ENCODE data around the gene OSBPL5. TPM values are rescaled to one million over a fixed set of nuclear protein-coding genes. Genes with fewer than 3 reads are reported as not detected.

Gene OSBPL5
- total RNA-seq, 1 donor from 2014 or later, result 6.2 TPM

GRCh38 chr11:3101921-3102640 lies 63.0 kb downstream of the OSBPL5 start:
- no peaks in the 10 kb centered on the region for H3K36me3 ChIP-seq
- Mint-ChIP-seq H3K27me3 (ENCODE audit: insufficient read depth, low read depth) (peaks cover 2% of the 10 kb centered on the region), H3K36me3 (peaks cover 9% of the 10 kb centered on the region), H3K27ac (peak overlapping the region; percentile 92), H3K9me3 (no peaks in the 10 kb centered on the region), H3K4me1 (no peaks in the 10 kb centered on the region), H3K4me3 (no peak overlapping the region)
- H3K4me1 ChIP-seq, result no peaks in the 10 kb centered on the region
- H3K27ac ChIP-seq, result no peak overlapping the region
- no peaks in the 10 kb centered on the region for H3K79me2 ChIP-seq (ENCODE audit: low read depth)
- H3K4me3 ChIP-seq, result no peak overlapping the region
- no peaks in the 10 kb centered on the region for H4K20me1 ChIP-seq (ENCODE audit: low read depth)
- no peaks in the 10 kb centered on the region for H3F3A ChIP-seq (ENCODE audit: low read depth)
- H3K27me3 ChIP-seq, result no peaks in the 10 kb centered on the region
- no peaks in the 10 kb centered on the region for H3K9me3 ChIP-seq (ENCODE audit: low read depth)
- H3K4me2 ChIP-seq, result no peak overlapping the region
- no peak overlapping the region for H2AFZ ChIP-seq (replicated peaks)
- TF ChIP-seq EZH2phosphoT487 (IDR thresholded peaks at IDR 0.05), result no peak
- TF ChIP-seq EZH2 (IDR thresholded peaks at IDR 0.05), result no peak
- no peak for TF ChIP-seq CTCF (IDR thresholded peaks at IDR 0.05)
- no peak overlapping the region for H3K9ac ChIP-seq
- no peak for DNase-seq (ENCODE audit: low spot score)

GRCh38 chr11:3099178-3099577 lies 65.9 kb downstream of the OSBPL5 start:
- Mint-ChIP-seq H3K4me3 (no peak overlapping the region), H3K27me3 (ENCODE audit: insufficient read depth, low read depth) (peaks cover 3% of the 10 kb centered on the region), H3K36me3 (peaks cover 15% of the 10 kb centered on the region), H3K4me1 (peaks cover 14% of the 10 kb centered on the region), H3K9me3 (no peaks in the 10 kb centered on the region), H3K27ac (no peak overlapping the region)
- no peaks in the 10 kb centered on the region for H3K9me3 ChIP-seq (ENCODE audit: low read depth)
- no peaks in the 10 kb centered on the region for H3K79me2 ChIP-seq (ENCODE audit: low read depth)
- H4K20me1 ChIP-seq (ENCODE audit: low read depth), result no peaks in the 10 kb centered on the region
- TF ChIP-seq EZH2 (IDR thresholded peaks at IDR 0.05) (no peak), CTCF (IDR thresholded peaks at IDR 0.05) (no peak), EZH2phosphoT487 (IDR thresholded peaks at IDR 0.05) (no peak)
- H2AFZ ChIP-seq (replicated peaks), result no peak overlapping the region
- no peak for DNase-seq (ENCODE audit: low spot score)
- H3K9ac ChIP-seq, result no peak overlapping the region
- no peaks in the 10 kb centered on the region for H3K27me3 ChIP-seq
- no peaks in the 10 kb centered on the region for H3F3A ChIP-seq (ENCODE audit: low read depth)
- no peak overlapping the region for H3K4me3 ChIP-seq
- peaks cover 9% of the 10 kb centered on the region for H3K4me1 ChIP-seq
- no peak overlapping the region for H3K27ac ChIP-seq
- no peaks in the 10 kb centered on the region for H3K36me3 ChIP-seq
- no peak overlapping the region for H3K4me2 ChIP-seq

GRCh38 chr11:3096909-3097530 lies 68.1 kb downstream of the OSBPL5 start:
- Histone ChIP-seq H3K9ac (no peak overlapping the region), H3K79me2 (ENCODE audit: low read depth) (no peaks in the 10 kb centered on the region), H3K4me3 (no peak overlapping the region), H3K4me2 (no peak overlapping the region), H4K20me1 (ENCODE audit: low read depth) (no peaks in the 10 kb centered on the region), H2AFZ (replicated peaks) (no peak overlapping the region), H3K36me3 (no peaks in the 10 kb centered on the region), H3K27me3 (no peaks in the 10 kb centered on the region), H3F3A (ENCODE audit: low read depth) (no peaks in the 10 kb centered on the region), H3K9me3 (ENCODE audit: low read depth) (no peaks in the 10 kb centered on the region), H3K4me1 (peaks cover 9% of the 10 kb centered on the region), H3K27ac (no peak overlapping the region)
- DNase-seq (ENCODE audit: low spot score), result no peak
- H3K9me3 Mint-ChIP-seq, result no peaks in the 10 kb centered on the region
- no peak overlapping the region for H3K4me3 Mint-ChIP-seq
- H3K36me3 Mint-ChIP-seq, result peaks cover 15% of the 10 kb centered on the region
- peaks cover 3% of the 10 kb centered on the region for H3K27me3 Mint-ChIP-seq (ENCODE audit: insufficient read depth, low read depth)
- peaks cover 14% of the 10 kb centered on the region for H3K4me1 Mint-ChIP-seq
- TF ChIP-seq CTCF (IDR thresholded peaks at IDR 0.05), result no peak
- no peak for TF ChIP-seq EZH2phosphoT487 (IDR thresholded peaks at IDR 0.05)
- H3K27ac Mint-ChIP-seq, result no peak overlapping the region
